ENCODE results near the gene ZIC5.

ZIC5 gene

GRCh38 chr13:99971576-99972189, at the start of gene ZIC5:
TSS of gene ZIC5 (minus strand) at chr13:99971767. CDS start at chr13:99971603, 164 bp downstream.
- DNase-seq: no peak

GRCh38 chr13:100019780-100020356, 48.3 kb upstream of the ZIC5 start:
- no peak for DNase-seq

GRCh38 chr13:100014621-100015020, 43.1 kb upstream of the ZIC5 start:
- DNase-seq: no peak

GRCh38 chr13:99998261-99998660, 26.7 kb upstream of the ZIC5 start:
- no peak for DNase-seq

DNA sequence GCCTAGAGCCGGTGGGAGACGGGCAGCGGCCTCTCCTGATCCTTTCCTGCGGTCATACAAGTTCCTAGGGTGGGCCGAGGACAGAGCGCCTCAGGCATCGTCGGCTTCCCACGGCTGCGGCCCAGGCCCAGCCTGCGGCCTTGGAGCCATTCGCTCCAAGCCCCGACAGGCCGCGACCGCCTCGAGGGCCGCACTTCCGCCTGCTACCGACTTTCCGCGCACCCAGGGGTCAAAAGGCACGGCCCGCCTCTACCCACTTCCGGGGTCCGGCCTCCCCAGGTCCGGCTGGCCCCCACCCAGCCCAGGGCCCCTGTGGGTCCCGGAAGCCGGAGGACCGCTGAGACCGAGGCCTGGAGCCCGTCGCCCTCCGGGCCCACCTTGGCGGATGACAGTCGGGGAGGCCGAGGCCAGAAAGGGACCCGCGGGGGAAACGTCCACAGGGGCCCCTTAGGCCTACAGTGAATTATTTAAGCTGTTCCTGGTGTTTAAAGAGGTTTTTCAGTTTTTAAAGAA, 26.2 kb upstream of the ZIC5 start:
- DNase-seq: no peak

GRCh38 chr13:99996381-99996973, 24.9 kb upstream of the ZIC5 start:
- DNase-seq: no peak

DNA sequence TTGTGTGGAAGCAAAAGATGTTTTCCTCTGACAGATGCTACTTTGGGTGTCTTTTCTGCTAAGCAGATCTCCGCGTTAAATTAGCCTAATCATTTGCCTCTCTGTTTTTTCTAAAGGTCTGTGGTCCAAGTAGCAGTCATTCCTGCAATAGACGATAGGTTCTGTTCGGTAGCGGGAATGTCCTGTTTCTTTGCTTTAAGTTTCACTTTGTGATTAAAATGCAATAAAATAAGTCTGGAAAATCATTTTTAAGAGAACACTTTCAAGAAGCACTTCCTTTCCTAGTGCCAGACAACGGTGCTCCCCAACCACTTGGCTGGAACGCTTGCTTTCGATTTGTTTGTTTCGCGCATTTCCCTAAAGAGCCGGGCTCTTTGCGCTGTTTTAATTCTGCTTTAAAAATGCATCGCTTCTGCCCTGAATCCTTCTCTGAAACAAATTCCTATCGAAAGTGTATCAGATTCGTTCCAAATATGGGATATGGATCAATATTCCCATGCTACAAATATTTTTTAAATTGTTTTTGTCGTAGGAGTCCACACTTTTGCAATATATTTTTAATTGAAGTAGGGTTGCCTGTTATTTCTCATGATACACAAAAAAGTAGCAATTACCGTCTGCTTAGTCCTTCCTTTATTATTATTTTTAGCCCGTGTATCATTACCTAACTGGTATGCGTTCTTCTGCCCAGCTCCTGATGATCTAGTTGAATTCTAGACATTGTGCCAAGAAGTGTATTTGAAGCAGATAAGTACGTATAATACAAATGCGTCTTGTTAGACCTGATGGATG, 24.2 kb upstream of the ZIC5 start:
- DNase-seq: no peak

DNA sequence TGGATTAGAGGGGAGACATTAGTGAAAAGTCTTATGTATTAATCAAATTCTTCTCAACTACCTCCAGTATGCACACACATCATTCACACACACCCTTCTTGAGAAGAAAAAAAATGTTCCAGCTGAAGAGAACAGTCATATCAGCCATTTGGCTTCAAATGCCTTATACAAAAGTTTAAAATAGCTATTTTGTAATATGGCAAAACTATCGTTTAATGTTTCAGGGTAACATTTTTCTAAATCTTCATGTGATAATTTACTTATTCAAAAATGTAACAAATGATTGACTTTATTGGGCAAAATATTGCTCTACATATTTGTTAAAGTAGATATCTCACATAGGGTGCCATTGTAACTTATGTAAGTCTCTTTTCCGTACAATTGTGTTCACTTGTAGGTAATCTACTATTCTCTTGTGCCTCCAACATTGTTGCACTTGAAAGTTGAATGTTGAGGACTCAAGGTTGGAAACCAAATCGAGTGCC, 23.6 kb upstream of the ZIC5 start:
- no peak for DNase-seq

GRCh38 chr13:99994638-99995020, 23.1 kb upstream of the ZIC5 start:
- DNase-seq: no peak

DNA sequence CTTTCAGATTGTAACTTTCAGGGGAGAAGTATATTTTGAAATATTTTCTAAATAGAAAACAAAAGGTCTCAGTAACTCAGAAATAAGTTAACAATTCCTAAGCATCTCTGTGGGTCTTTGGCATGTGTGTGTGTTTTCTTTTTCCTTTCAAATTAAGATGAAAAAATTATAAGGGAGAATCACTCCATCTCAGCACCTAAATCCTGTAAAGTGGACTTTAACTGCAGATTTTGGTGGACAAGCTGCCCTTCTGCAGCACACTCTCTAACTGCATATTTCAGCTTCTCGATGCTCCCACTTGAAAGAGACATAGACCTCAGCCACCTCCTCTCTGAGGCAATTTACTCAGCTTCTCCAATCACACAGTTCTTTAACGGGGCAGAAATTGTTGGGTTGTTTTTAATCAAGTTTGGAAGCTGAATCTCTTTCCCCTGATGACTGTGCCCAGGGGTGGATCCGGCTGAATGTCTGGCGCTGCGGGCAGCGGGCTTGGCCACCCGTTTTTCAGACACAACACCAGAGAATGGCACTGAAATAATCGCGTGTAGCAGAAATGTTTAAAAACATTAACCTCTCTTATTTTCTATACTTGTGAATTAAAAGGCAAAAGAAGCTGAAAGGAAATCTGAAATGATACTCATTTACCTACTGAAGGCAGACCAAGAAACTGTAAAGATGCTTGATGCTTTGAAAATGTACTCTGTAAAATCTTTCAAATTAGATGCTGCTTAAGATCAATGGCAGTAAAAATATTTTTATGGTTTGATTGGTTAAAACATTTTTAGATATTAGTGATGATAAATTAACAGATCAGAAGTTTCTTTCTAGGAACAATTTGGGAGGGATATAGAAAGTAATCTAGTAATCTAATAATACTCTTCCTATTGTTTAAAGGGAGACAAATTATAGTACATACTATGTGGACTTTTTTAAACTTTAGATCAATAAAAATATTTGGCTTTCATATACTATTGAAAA, 22.4 kb upstream of the ZIC5 start:
- no peak for DNase-seq

DNA sequence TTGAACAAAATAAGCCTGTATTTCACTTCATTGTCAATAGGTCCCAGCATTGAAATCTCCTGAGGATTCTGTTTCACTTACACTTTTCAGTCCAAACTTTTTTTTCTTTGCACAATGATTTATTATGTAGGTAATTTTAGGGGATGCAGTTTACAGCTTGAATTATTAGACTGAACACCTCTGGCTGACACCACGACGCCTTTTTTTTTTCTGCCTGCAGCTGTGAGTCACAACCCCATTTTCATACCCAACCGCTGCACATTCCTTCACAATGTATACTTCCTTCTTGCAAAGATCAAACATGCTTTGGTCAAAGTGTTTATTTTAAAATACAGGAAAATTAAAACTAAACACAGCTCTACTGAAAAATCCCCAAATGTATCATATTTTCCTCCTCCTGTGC, 21.4 kb upstream of the ZIC5 start:
- DNase-seq: no peak

GRCh38 chr13:99991828-99992775, 20.5 kb upstream of the ZIC5 start:
- DNase-seq: no peak

- DNase-seq: no peak
Observed at GRCh38 chr13:99991013-99991827, 19.7 kb upstream of the ZIC5 start.

GRCh38 chr13:99990126-99990977, 18.8 kb upstream of the ZIC5 start:
- DNase-seq: no peak

- DNase-seq: no peak
Observed at GRCh38 chr13:99989276-99990125, 17.9 kb upstream of the ZIC5 start.

GRCh38 chr13:99988529-99989275, 17.1 kb upstream of the ZIC5 start:
- DNase-seq: no peak

Measured in cortex of kidney (tissue), 1 donor.